Activated T-cell treated with anti-CD3 and anti-CD28 coated beads, Interleukin-2, amount 50 U/mL, for 24 hours (primary cell): ENCODE measurements around the gene NSG1.
"Not testable (repeated sequence)": the region's sequence is repeated elsewhere in the genome, so short reads cannot be mapped to it uniquely, and the experiment has no call there.

Experiments used
- DNase-seq: peaks from one replicate; pipeline ENCODE4 v3.0.0-alpha.2; 2020
- H3K27ac Mint-ChIP-seq: 2 replicates; pipeline ENCODE4 v1.8.0; 2020; ENCODE audit warnings: mild to moderate bottlenecking, mixed read lengths
- H3K27me3 Mint-ChIP-seq: 2 replicates; pipeline ENCODE4 v1.8.0; 2020; ENCODE audit warnings: mixed read lengths
- H3K36me3 Mint-ChIP-seq: 2 replicates; pipeline ENCODE4 v1.8.0; 2020; ENCODE audit warnings: low read depth, mixed read lengths
- H3K4me1 Mint-ChIP-seq: 2 replicates; pipeline ENCODE4 v1.8.0; 2020; ENCODE audit warnings: low read depth, mixed read lengths
- H3K4me3 Mint-ChIP-seq: 2 replicates; pipeline ENCODE4 v1.8.0; 2020; ENCODE audit warnings: mild to moderate bottlenecking, moderate library complexity, mixed read lengths
- H3K9me3 Mint-ChIP-seq: 2 replicates; pipeline ENCODE4 v1.8.0; 2020; ENCODE audit warnings: mixed read lengths

The NSG1 gene, protein sequence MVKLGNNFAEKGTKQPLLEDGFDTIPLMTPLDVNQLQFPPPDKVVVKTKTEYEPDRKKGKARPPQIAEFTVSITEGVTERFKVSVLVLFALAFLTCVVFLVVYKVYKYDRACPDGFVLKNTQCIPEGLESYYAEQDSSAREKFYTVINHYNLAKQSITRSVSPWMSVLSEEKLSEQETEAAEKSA

DNA sequence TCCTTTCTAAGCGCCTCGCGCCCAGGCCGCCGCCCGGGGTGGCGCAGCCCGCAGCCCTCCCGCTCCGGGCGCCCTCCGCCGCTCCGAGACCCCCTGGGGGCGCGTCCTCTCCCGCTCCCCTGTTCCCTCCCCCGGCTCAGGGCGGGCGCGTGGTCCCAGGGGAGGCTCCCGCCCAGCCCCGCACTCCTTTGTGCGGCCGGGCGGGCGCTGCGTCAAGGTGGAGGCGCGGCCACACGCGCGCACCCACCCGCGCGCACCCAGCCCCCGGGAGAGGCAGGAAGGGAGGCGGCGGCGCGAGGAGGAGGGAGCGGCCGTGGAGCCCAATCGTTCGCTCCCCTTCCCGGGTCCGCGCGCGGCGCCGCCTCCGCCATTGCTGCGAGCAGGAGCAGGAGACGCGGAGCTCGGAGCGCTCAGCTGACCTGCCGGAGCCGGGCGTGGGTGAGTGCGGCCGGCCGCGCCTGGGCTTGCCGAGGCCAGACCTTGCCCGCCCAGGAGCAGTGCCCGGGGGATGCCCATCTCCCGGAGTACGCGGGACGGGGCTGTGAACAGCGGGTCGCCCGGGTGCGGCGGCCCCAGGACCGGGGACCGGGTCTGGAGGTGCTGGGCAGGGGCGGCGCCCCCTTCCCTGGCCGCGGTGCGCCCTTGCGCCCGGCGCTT is at the start of gene NSG1:
TSS of gene NSG1 (plus strand) at position 367 of the 657 bp plus-strand sequence. CDS start 528 bp downstream, outside the sequence.
- H3K9me3 Mint-ChIP-seq, result no peaks in the 10 kb centered on the region
- no peak within 1 kb of the TSS for H3K27ac Mint-ChIP-seq
- H3K27me3 Mint-ChIP-seq, result peaks cover 56% of the 10 kb centered on the region
- H3K4me3 Mint-ChIP-seq, result peak within 1 kb of the TSS; percentile 71
- no peaks in the 10 kb centered on the region for H3K36me3 Mint-ChIP-seq
- peak; percentile 52 for DNase-seq
- H3K4me1 Mint-ChIP-seq, result peaks cover 10% of the 10 kb centered on the region

DNA sequence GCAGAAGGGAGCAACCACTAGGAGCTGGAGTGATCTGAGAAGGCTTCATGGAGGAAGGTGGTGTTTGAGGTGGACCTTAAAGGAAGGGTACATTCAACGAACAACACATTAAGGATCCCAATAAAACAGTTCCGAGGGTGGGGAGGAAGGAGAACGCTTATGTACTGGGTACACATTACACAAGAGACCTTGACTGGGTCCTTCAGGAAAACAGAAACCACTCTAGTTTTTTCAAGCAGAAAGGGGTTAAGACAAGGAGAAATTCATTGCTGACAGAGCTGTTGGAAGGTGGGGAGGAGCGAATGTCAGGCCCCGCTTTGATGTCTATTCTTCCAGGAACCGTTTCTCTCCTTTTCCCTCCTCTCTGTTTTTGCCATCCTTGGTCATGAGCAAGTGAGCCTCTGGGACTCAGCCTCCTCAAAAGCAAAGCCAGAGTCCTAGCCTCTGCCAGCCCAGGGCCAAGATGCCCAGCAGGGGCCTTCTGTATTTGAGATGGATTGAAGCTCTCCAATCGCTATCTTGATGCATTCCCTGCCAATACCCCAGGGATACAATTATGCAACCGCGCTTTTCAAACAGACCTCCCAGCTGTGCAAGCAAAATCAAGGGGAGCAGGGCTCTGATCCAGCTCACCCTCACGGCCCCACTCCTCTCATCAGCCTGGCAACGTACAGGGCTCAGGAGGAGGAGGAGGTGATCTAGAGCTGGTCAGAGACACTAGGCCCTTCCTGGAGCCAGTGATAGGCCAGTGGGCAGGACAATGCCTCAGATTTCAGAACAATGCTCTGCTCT is 48.5 kb upstream of the NSG1 start:
- Mint-ChIP-seq H3K27me3 (no peaks in the 10 kb centered on the region), H3K4me1 (peaks cover 7% of the 10 kb centered on the region), H3K36me3 (no peaks in the 10 kb centered on the region), H3K27ac (no peak overlapping the region), H3K9me3 (no peaks in the 10 kb centered on the region), H3K4me3 (no peak overlapping the region)
- no peak for DNase-seq

DNA sequence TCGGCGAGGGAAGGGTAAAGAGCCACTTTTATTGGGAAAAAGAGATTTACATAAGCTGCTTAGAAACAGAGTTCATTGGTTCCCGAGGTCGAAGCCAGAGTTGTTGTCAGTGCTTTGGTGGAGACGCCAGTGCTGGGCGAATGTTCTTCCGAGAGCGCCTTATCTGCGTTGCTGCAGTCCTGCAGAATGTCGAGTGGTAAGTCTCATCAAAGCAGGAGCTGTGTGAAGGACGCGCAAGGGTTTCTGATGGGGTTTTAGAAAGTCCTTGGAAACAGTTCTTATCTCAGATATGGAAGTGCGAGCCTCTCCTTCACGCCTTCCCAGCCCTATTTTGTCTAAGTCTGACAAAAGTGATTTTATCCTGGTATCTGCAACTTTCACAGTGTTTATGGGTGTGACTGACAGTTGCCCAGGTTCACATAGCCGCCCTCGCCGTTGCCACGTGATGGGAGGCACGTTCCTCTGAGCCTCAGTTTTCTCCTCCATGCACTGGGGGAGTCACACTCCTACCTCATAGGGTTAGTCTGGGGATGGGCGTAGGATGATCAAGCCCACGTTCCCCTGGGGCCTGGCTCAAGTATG is 47.3 kb upstream of the NSG1 start:
- no peak for DNase-seq
- H3K27ac Mint-ChIP-seq, result no peak overlapping the region
- H3K4me1 Mint-ChIP-seq, result peaks cover 7% of the 10 kb centered on the region
- no peaks in the 10 kb centered on the region for H3K27me3 Mint-ChIP-seq
- H3K36me3 Mint-ChIP-seq, result no peaks in the 10 kb centered on the region
- no peaks in the 10 kb centered on the region for H3K9me3 Mint-ChIP-seq
- no peak overlapping the region for H3K4me3 Mint-ChIP-seq

DNA sequence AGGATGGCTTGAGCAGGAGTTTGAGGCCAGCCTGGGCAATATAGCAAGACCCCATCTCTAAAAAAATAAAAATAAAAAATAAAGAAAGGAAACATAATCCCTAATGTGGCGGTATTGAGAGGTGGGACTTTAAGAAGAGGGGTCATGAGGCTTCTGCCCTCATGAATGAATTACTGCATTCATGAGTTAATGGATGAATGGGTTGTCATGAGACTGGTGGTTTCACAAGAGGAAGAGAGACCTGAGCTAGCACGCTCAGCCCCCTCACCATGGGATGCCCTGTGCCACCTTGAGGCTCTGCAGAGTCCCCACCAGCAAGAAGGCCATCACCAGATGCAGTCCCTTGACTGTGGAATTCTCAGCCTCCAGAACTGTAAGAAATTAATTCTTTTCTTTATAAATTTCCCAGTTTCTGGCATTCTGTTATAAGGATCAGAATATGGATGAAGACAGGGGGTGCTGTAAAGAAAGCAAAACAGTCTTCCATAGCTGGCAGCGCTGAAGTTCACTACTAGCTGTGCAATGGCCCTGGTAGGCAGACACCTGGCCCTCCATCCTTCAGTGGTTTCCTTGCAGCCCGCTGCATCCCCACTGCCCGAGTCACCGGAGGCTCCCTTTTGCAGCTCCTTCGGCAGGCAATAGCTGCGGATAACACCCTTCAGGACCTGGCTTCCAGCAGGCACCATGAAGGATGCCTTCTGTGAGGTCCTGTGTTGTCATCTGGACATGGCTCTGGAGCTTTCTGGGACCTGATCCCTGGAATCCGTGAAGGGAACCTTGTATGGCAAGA is 44.8 kb upstream of the NSG1 start:
- DNase-seq, result no peak
- no peak overlapping the region for H3K27ac Mint-ChIP-seq
- no peaks in the 10 kb centered on the region for H3K36me3 Mint-ChIP-seq
- no peaks in the 10 kb centered on the region for H3K9me3 Mint-ChIP-seq
- no peaks in the 10 kb centered on the region for H3K27me3 Mint-ChIP-seq
- H3K4me1 Mint-ChIP-seq, result no peaks in the 10 kb centered on the region
- H3K4me3 Mint-ChIP-seq, result no peak overlapping the region

DNA sequence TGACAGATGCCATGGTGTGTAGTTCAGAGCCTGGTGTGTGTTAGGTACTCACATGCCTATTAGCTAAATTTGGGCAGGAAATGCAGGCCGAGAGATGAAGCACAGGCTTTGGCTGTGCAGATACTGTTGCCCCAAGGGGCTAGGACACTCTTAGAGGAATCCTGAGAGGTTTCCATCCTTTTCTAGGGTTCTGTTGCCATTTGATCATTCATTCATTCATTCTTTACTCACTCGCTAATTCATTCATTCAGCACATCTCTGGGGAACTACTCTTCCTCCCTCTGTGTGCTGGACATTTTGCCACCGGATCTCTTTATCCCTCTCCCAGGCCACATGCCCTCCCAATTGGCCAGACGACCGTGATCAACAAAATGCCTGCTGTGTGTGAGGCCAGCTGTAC is 43.9 kb upstream of the NSG1 start:
- H3K27ac Mint-ChIP-seq, result no peak overlapping the region
- no peak overlapping the region for H3K4me3 Mint-ChIP-seq
- DNase-seq, result no peak
- H3K27me3 Mint-ChIP-seq, result no peaks in the 10 kb centered on the region
- H3K36me3 Mint-ChIP-seq, result no peaks in the 10 kb centered on the region
- no peaks in the 10 kb centered on the region for H3K9me3 Mint-ChIP-seq
- peaks cover 4% of the 10 kb centered on the region for H3K4me1 Mint-ChIP-seq

DNA sequence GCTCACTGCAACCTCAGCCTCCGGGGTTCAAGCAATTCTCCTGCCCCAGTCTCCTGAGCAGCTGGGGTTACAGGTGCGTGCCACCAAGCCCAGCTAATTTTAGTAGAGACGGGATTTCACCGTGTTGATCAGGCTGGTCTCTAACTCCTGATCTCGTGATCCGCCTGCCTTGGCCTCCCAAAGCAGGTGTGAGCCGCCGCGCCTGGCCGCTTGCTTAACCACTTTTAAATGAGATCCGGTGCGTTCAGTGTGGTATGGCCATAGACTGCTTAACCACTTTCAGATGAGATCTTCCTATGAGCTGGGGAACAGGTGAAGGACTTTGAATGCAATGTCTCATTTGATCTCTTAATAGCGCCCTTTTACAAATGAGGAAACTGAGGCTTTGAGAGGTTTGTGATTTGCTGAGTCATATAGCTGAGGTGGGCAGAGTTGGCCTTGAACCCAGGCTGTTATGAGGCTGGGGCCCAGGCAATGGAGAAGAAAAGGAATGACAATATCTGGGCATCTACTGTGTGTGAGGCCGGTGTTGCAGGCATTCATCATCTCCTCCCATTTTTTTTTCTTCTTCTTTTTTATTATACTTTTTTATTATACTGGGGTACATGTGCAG is 41.9 kb upstream of the NSG1 start:
- H3K27ac Mint-ChIP-seq, result no peak overlapping the region
- no peaks in the 10 kb centered on the region for H3K36me3 Mint-ChIP-seq
- no peak for DNase-seq
- peaks cover 3% of the 10 kb centered on the region for H3K9me3 Mint-ChIP-seq
- peaks cover 13% of the 10 kb centered on the region for H3K4me1 Mint-ChIP-seq
- peaks cover 4% of the 10 kb centered on the region for H3K27me3 Mint-ChIP-seq
- no peak overlapping the region for H3K4me3 Mint-ChIP-seq

DNA sequence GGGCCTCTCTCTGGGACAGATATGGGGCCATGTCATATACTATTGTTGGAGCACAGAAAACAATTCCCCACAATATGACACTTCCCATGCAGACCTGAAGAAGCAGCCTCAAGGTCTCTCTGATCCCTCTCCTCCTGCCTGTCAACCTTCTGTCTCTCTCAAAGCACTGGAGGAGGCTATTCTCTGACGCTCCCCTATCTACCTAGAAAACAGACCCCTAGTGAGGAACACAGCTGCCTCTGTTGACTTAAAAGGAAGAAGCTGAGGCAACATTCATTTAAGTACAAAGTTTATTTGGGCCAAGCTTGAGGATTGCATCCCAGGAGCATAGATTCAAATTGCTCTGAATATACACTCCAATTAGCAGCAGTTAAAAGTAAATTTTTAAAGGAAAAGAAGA is 39.3 kb upstream of the NSG1 start:
- peaks cover 13% of the 10 kb centered on the region for H3K4me1 Mint-ChIP-seq
- no peak overlapping the region for H3K4me3 Mint-ChIP-seq
- H3K27ac Mint-ChIP-seq, result no peak overlapping the region
- H3K27me3 Mint-ChIP-seq, result peaks cover 4% of the 10 kb centered on the region
- no peaks in the 10 kb centered on the region for H3K36me3 Mint-ChIP-seq
- DNase-seq, result no peak
- H3K9me3 Mint-ChIP-seq, result peaks cover 3% of the 10 kb centered on the region

DNA sequence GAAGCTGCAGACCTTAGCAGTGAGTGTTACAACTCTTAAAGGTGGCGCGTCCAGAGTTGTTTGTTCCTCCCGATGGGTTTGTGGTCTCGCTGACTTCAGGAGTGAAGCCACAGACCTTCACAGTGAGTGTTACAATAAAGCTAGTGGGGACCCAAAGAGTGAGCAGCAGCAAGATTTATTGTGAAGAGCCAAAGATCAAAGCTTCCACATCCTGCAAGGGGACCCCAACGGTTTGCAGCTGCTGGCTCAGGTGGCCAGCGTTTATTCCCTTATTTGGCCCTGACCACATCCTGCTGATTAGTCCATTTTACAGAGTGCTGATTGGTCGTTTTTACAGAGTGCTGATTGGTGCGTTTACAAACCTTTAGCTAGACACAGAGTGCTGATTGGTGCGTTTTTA is 38.3 kb upstream of the NSG1 start:
- not testable (repeated sequence) for DNase-seq, H3K27me3 Mint-ChIP-seq, H3K36me3 Mint-ChIP-seq, H3K9me3 Mint-ChIP-seq, H3K27ac Mint-ChIP-seq, H3K4me3 Mint-ChIP-seq
- H3K4me1 Mint-ChIP-seq, result peaks cover 13% of the 10 kb centered on the region

DNA sequence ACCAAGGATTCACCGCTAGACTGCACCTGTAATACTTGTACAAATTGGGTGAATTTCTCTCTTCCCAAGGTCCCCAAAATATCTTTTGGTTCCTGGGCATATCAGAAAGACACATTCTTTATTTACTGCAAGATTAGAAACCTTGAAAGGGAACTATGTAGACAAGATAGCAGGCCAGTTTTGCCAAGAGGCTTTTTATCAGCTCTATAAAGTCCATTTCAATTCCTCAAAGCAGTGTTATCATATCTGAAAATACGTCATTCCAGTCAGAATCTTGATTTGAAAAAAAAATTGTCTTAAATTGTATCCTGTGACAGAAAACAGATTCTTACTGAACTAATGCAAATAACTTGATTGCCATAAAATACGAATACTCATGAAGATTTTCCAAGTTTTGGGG is 37.0 kb upstream of the NSG1 start:
- Mint-ChIP-seq H3K4me1 (peaks cover 13% of the 10 kb centered on the region), H3K27ac (no peak overlapping the region), H3K36me3 (no peaks in the 10 kb centered on the region), H3K9me3 (peaks cover 3% of the 10 kb centered on the region), H3K27me3 (peaks cover 4% of the 10 kb centered on the region), H3K4me3 (no peak overlapping the region)
- no peak for DNase-seq

DNA sequence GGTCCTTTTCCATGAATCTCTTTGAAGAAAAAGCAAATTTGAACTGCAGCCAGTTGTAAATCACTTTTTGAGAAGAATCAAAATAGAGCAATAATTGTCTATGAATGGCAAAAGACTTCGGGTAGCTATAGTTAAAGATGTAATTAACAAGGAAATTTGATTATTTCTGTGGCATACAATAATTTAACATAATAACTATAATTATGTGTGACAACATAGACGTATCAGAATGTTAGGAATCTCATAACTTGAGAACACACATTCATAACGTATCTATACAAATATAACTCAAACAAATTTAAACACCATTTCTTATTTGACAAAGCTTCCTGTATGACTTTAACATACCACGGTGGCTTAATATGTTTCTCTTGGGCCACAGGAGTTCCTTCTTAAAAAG is 36.0 kb upstream of the NSG1 start:
- no peaks in the 10 kb centered on the region for H3K36me3 Mint-ChIP-seq
- DNase-seq, result no peak
- H3K27ac Mint-ChIP-seq, result no peak overlapping the region
- peaks cover 3% of the 10 kb centered on the region for H3K9me3 Mint-ChIP-seq
- peaks cover 4% of the 10 kb centered on the region for H3K27me3 Mint-ChIP-seq
- H3K4me1 Mint-ChIP-seq, result peaks cover 13% of the 10 kb centered on the region
- H3K4me3 Mint-ChIP-seq, result no peak overlapping the region

DNA sequence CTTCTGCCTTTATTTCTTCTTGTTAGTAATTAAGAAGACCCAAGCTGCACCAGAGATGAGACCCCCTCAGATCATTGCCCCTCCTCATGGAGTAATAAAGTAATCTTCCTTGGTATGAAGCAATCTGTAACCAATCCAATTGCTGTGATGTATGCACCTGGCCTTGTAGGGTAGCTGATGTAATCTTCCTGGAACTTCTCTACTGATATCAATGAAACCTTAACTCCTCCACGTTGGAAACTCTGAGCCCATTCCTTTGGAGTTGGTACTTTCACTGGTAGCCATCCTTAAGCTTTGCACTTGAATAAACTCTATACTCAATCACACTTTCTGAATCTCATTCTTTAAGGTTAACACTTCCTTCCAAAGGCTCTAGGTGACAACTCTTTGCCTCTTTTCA is 31.6 kb upstream of the NSG1 start:
- H3K4me1 Mint-ChIP-seq, result no peaks in the 10 kb centered on the region

DNA sequence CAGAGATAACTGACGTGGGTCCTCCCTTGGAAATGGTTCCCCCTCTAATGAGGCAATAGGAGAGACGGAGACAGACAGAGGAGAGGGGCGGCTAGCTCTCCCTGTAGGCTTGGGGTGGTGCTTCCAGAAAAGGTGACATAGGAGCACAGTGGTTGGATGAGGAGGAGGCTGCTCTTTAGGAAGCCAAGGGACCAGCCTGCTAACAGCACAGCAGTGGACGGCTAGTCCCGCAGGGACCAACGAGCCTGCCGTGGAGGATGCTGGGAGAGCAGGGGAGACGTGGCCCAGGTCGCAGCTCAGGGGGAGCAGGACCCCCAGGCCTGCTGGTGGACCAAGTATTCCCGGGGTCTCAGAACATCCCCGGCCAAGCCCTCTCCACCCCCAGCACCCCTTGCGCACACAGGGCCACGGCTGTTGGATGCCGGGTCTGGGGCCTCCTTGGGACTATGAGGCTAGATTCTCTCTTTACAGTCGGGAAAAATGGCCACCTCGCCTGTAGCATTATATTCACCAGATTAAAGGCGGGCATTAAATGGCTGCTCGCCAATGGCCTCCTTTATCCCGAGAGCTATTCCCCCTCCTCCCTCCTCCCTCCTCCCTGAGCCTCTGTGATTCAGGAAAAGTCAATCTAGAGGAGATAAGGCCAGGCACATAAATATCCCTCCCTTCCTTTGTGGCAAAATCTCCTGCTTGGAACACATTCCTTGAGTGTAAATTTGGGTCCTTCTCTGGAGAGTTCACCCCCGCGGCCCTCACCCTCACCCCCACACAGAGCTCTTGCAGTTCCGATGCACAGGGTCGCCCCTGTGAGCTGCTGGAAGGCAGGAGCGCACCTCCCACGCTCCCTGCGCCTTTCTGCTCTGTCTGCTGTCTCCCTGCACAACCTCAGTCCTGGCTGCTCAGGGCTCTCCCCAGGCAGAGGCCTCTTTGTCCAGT is 30.5 kb upstream of the NSG1 start:
- H3K27ac Mint-ChIP-seq, result no peak overlapping the region
- no peaks in the 10 kb centered on the region for H3K4me1 Mint-ChIP-seq
- no peak overlapping the region for H3K4me3 Mint-ChIP-seq
- peaks cover 22% of the 10 kb centered on the region for H3K27me3 Mint-ChIP-seq
- H3K9me3 Mint-ChIP-seq, result no peaks in the 10 kb centered on the region
- DNase-seq, result no peak
- H3K36me3 Mint-ChIP-seq, result no peaks in the 10 kb centered on the region

More for the DNA sequence above, 31.6 kb upstream of the NSG1 start:
- no peak for DNase-seq
- Mint-ChIP-seq H3K27me3 (peaks cover 16% of the 10 kb centered on the region), H3K27ac (no peak overlapping the region), H3K36me3 (no peaks in the 10 kb centered on the region), H3K4me3 (no peak overlapping the region), H3K9me3 (no peaks in the 10 kb centered on the region)
